GM12872 (cell line): ENCODE measurements around the gene WASF3.

ENCODE experiments used
- TF ChIP-seq, protein P1 (sequence below): IDR thresholded peaks from 3 replicates; pipeline ENCODE4 v1.5.1; 2011; ENCODE audit warnings: low read depth, mild to moderate bottlenecking, low read length, moderate library complexity; ENCODE audit not compliant: insufficient read depth

The WASF3 gene, protein sequence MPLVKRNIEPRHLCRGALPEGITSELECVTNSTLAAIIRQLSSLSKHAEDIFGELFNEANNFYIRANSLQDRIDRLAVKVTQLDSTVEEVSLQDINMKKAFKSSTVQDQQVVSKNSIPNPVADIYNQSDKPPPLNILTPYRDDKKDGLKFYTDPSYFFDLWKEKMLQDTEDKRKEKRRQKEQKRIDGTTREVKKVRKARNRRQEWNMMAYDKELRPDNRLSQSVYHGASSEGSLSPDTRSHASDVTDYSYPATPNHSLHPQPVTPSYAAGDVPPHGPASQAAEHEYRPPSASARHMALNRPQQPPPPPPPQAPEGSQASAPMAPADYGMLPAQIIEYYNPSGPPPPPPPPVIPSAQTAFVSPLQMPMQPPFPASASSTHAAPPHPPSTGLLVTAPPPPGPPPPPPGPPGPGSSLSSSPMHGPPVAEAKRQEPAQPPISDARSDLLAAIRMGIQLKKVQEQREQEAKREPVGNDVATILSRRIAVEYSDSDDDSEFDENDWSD

DNA sequence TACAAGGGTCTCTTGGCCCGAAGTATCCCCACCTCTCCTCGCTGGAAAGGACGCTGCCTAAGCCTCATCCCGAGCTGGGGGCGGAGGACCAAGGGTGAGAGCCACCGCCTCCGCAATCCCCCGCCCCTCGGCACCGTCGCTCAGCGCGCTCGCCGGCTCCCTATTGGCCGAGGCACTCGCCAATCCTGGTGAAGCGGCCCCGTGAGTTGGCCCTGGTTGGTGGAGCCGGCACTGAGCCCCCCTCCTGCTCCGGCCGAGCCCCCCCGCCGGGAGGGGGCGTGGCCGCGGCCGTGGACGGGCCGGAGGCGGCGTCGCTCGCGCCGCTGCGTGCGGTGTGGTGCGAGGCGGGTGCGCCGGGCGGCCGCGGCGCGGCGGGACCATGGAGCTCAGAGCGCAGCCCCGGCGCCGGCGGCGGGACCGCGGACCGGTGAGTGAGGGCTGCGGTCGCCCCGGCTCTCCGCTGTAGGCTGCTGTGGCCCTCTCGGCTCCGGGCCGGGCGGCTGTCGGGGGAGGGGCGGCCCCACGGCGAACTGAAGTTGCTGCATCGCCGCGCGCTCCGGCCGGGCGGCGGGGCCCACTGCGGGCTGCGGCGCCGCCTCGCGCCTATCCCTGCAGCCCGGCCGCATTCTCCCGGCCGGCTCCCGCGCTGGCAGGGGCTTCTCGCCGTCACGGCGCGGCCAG lies at the start of gene WASF3:
TSS of gene WASF3 (plus strand) at position 291 of the 681 bp plus-strand sequence. CDS start 84,588 bp downstream, outside the sequence.
- TF ChIP-seq, protein P1, sequence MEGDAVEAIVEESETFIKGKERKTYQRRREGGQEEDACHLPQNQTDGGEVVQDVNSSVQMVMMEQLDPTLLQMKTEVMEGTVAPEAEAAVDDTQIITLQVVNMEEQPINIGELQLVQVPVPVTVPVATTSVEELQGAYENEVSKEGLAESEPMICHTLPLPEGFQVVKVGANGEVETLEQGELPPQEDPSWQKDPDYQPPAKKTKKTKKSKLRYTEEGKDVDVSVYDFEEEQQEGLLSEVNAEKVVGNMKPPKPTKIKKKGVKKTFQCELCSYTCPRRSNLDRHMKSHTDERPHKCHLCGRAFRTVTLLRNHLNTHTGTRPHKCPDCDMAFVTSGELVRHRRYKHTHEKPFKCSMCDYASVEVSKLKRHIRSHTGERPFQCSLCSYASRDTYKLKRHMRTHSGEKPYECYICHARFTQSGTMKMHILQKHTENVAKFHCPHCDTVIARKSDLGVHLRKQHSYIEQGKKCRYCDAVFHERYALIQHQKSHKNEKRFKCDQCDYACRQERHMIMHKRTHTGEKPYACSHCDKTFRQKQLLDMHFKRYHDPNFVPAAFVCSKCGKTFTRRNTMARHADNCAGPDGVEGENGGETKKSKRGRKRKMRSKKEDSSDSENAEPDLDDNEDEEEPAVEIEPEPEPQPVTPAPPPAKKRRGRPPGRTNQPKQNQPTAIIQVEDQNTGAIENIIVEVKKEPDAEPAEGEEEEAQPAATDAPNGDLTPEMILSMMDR = no peak

DNA sequence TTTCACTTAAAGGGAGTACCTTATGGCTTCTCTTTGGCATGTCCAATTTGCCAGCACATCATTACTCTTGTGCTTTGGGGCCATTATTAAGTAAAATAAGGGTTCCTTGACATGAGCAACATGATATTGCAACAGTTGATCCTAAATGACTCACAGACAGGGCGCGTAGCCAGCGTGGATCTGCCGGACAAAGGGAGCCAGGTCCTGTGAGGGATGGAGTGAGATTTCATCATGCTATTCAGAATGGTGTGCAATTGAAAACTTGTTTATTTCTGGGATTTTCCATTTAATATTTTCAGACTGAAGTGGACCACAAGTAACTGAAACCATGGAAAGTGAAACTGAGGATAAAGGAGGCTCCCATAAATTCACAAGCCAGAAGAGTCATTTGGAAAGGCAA lies 48.6 kb upstream of the WASF3 start:
- TF ChIP-seq, protein P1 = no peak

DNA sequence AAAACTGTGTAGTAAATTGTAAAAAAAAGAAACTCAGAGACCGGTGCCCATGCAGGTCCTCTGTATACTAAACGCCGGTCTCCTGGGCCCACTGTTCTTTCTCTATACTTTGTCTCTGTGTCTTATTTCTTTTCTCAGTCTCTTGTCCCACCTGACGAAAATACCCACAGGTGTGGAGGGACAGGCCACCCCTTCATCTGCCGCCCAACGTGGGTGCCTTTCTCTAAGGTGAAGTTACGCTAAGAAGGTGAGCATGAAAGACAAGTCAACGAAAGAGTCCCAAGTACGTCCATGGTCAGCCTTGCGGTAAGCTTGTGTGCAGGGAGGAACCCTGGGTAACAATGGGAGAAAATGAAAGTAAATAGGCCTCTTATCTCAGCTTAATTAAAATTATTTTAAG lies 48.0 kb upstream of the WASF3 start:
- TF ChIP-seq, protein P1 = no peak

DNA sequence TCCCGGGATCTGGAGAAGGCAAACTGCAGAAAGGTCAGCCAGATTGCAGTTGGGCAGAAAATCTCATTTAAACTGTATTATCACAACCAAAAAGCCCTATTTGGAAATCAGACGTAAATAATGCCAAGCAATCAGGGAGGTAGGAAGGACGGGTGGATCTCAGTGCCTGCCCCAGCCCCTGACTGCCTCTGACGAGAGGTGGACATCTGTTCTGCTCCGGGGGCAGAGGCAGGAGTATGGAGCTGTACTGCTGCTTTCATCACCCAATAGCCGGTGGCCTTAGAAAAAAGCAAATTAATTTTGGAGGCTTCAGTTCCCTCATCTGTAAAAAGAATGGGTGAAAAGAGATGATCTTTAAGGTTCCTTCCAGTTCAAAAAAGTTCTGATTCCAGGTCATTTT lies 43.6 kb upstream of the WASF3 start:
- TF ChIP-seq, protein P1 = no peak

DNA sequence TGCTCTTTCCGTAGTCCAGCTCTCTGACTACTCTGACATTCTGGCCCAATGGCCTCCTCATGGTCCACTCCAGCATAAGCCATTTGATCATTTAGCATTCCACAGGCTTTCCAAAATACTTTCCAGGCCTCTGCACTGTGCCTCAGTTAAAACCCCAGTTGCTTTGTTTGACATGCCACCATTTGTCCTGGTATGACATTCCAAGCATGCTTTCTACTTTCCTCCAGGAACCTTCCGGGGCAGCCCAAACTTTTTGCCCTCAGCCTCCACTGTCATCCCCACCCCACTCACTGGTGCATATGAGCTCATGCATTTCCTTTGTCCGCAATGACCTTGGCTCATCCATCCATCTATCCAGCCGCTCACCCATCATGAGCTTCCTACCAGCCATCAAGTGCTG lies 41.8 kb upstream of the WASF3 start:
- TF ChIP-seq, protein P1 = no peak

DNA sequence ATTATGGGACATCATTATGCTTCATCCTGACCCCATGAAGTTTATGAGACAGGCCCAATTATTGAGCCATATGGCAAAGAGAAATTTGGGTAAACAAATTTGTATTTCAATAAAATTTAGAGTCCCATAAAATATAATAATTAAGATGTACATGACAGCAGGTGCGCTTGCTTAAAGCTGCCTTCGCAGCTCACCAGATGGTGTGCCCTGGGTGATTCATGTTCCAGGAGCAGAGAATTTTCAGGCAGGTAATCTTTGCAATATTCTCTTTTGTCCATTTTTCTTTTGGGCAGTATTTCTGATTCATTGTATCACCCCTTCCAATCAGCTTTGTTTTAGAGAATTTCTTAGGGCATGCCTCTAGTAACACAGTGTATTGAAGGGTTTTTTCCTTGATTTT lies 39.5 kb upstream of the WASF3 start:
- TF ChIP-seq, protein P1 = no peak

DNA sequence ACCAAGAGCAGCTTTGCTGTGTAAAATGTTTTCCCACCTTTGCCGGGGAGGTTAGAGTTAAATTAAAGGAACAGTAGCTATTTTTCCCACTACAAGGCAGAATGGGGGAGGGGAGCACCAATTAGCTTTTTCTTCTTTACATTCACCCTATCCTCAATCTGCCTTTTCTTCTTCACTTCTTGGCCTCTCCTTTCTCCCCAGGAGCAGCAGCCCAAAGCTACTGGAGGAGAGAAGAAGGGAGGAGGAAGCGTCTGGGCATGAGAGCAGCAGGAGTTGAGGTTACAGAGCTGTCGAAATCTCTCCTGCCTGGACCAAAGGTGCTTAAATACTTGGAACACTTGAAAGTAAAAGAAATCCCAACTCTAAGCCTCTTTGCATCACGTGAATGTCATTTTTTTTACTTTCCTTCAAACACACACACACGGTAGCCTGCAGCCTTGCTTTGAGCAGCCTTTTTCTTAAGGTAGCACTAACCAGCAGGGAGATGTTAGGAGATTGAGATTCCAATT lies 39.0 kb upstream of the WASF3 start:
- TF ChIP-seq, protein P1 = no peak
